IMR-90 (cell line): ENCODE data around the gene ARMC5. TPM values are rescaled to one million over a fixed set of nuclear protein-coding genes. Genes with fewer than 3 reads are reported as not detected.

Source experiments
- ATAC-seq: fragments of 200-7000 bp; cut with Tn5 transposase; 2 replicates; pipeline ENCODE4 v1.9.1; 2020; ENCODE audit warnings: low read depth, mild to moderate bottlenecking, moderate library complexity
- BruUV-seq: library from RNA; stranded (reverse); fragments of 400-500 nt; replicated peaks from 2 replicates; lab custom pipeline; 2021; lab: Mats Ljungman, UMichigan
- CTCF ChIA-PET: fragments of 300-600 bp; formaldehyde crosslinking; extraction: SDS; loops from one replicate; lab custom pipeline; 2021; ENCODE audit warnings: antibody characterized with exemption; lab: Yijun Ruan, JAX
- POLR2A ChIA-PET: fragments of 300-600 bp; sonication (Branson Sonifier 250); formaldehyde crosslinking; loops from one replicate; lab custom pipeline; 2022; ENCODE audit warnings: antibody characterized with exemption; ENCODE audit not compliant: unreplicated experiment; lab: Charles Lee
- DNase-seq: peaks from one replicate; pipeline ENCODE4 v3.0.0; 2013
- H2AFZ ChIP-seq: replicated peaks from 2 replicates; pipeline ENCODE3; 2013; ENCODE audit warnings: low read length, mild to moderate bottlenecking; ENCODE audit not compliant: poor library complexity
- H2AK5ac ChIP-seq: 2 replicates; pipeline ENCODE4 v1.6.1; 2013; ENCODE audit warnings: low read depth, low read length, inconsistent platforms
- H2AK9ac ChIP-seq: replicated peaks from 2 replicates; pipeline ENCODE3; 2013; ENCODE audit warnings: mild to moderate bottlenecking, low read depth, low read length, moderate library complexity; ENCODE audit not compliant: poor library complexity
- H2BK120ac ChIP-seq: 2 replicates; pipeline ENCODE4 v1.6.1; 2013; ENCODE audit warnings: low read depth, low read length, inconsistent platforms
- H2BK15ac ChIP-seq: 3 replicates; pipeline ENCODE4 v1.6.1; 2013; ENCODE audit warnings: low read depth, low read length, inconsistent platforms
- H2BK20ac ChIP-seq: 2 replicates; pipeline ENCODE4 v1.6.1; 2013; ENCODE audit warnings: low read depth, mild to moderate bottlenecking, inconsistent platforms, low read length, moderate library complexity
- H2BK5ac ChIP-seq: 2 replicates; pipeline ENCODE4 v1.6.1; 2013; ENCODE audit warnings: mild to moderate bottlenecking, low read depth, low read length, inconsistent platforms; ENCODE audit not compliant: poor library complexity, severe bottlenecking
- H3K14ac ChIP-seq: replicated peaks from 2 replicates; pipeline ENCODE4 v1.6.1; 2013; ENCODE audit warnings: low read depth, low read length, inconsistent platforms
- H3K18ac ChIP-seq: 2 replicates; pipeline ENCODE4 v1.6.1; 2013; ENCODE audit warnings: low read depth, low read length, control low read depth
- H3K23ac ChIP-seq: 2 replicates; pipeline ENCODE4 v1.6.1; 2013; ENCODE audit warnings: low read depth, low read length, inconsistent platforms
- H3K27ac ChIP-seq: 2 replicates; pipeline ENCODE4 v1.5.1; 2013; ENCODE audit warnings: mild to moderate bottlenecking, control low read depth, low read length; ENCODE audit not compliant: insufficient read depth
- H3K27me3 ChIP-seq: 2 replicates; pipeline ENCODE4 v1.6.1; 2013; ENCODE audit warnings: low read length; ENCODE audit not compliant: control insufficient read depth, insufficient read depth
- H3K36me3 ChIP-seq: 2 replicates; pipeline ENCODE4 v1.6.1; 2013; ENCODE audit warnings: low read length, mixed read lengths; ENCODE audit not compliant: control insufficient read depth, insufficient read depth
- H3K4ac ChIP-seq: 2 replicates; pipeline ENCODE4 v1.6.1; 2013; ENCODE audit warnings: low read depth, low read length, inconsistent platforms
- H3K4me1 ChIP-seq: 2 replicates; pipeline ENCODE4 v1.6.1; 2013; ENCODE audit warnings: low read length, mixed read lengths; ENCODE audit not compliant: control insufficient read depth, insufficient read depth
- H3K4me2 ChIP-seq: 2 replicates; pipeline ENCODE4 v1.6.1; 2013; ENCODE audit warnings: low read depth, mild to moderate bottlenecking, control low read depth, low read length, moderate library complexity
- H3K4me3 ChIP-seq: 2 replicates; pipeline ENCODE4 v1.5.1; 2013; ENCODE audit warnings: low read depth, mild to moderate bottlenecking, control low read depth, low read length, moderate library complexity; ENCODE audit not compliant: insufficient read depth
- H3K56ac ChIP-seq: 2 replicates; pipeline ENCODE4 v1.6.1; 2013; ENCODE audit warnings: low read length, inconsistent platforms; ENCODE audit not compliant: insufficient read depth; ENCODE audit errors: extremely low read depth
- H3K79me1 ChIP-seq, 2 experiments: 2 replicates each; pipeline ENCODE4 v1.6.1; 2013; ENCODE audit warnings: low read length in 2 of 2, inconsistent platforms in 1 of 2, low read depth in 1 of 2
- H3K9ac ChIP-seq: 2 replicates; pipeline ENCODE4 v1.6.1; 2013; ENCODE audit warnings: low read depth, low read length, control low read depth
- H3K9me1 ChIP-seq: 2 replicates; pipeline ENCODE4 v1.6.1; 2013; ENCODE audit warnings: low read length, inconsistent platforms; ENCODE audit not compliant: insufficient read depth
- H3K9me3 ChIP-seq: 2 replicates; pipeline ENCODE4 v1.6.1; 2013; ENCODE audit warnings: low read length; ENCODE audit not compliant: control insufficient read depth, insufficient read depth
- H4K20me1 ChIP-seq: 2 replicates; pipeline ENCODE4 v1.6.1; 2013; ENCODE audit warnings: low read length, inconsistent platforms; ENCODE audit not compliant: insufficient read depth
- H4K5ac ChIP-seq: 2 replicates; pipeline ENCODE4 v1.6.1; 2013; ENCODE audit warnings: mild to moderate bottlenecking, low read depth, low read length, control low read depth
- H4K8ac ChIP-seq, 2 experiments: 2 replicates each; pipeline ENCODE4 v1.6.1; 2013; ENCODE audit warnings: low read depth in 2 of 2, low read length in 2 of 2, control low read depth in 1 of 2, inconsistent platforms in 1 of 2
- H4K91ac ChIP-seq: 2 replicates; pipeline ENCODE4 v1.6.1; 2013; ENCODE audit warnings: low read depth, low read length, inconsistent platforms; ENCODE audit not compliant: insufficient read depth
- BHLHE40 ChIP-seq: fragments of 150-350 bp; IDR thresholded peaks from 2 replicates; pipeline ENCODE4 v1.6.1; 2016; ENCODE audit warnings: mild to moderate bottlenecking, low read depth, low read length
- CEBPB ChIP-seq: IDR thresholded peaks from 2 replicates; pipeline ENCODE4 v1.6.1; 2012; ENCODE audit warnings: low read depth, low read length, improper control_type of control experiment
- MAFK ChIP-seq: IDR thresholded peaks from 2 replicates; pipeline ENCODE4 v1.6.1; 2012; ENCODE audit warnings: low read depth, low read length, improper control_type of control experiment
- MAZ ChIP-seq: IDR thresholded peaks from 2 replicates; pipeline ENCODE4 v1.6.1; 2012; ENCODE audit warnings: low read depth, mild to moderate bottlenecking, low read length, improper control_type of control experiment, moderate library complexity, borderline replicate concordance
- MXI1 ChIP-seq: IDR thresholded peaks from 2 replicates; pipeline ENCODE4 v1.6.1; 2012; ENCODE audit warnings: low read depth, mild to moderate bottlenecking, low read length, moderate library complexity, borderline replicate concordance
- NFE2L2 ChIP-seq: fragments of 150-350 bp; IDR thresholded peaks from 2 replicates; pipeline ENCODE4 v1.6.1; 2016; ENCODE audit warnings: low read depth, mild to moderate bottlenecking, low read length
- POLR2A ChIP-seq: IDR thresholded peaks from 2 replicates; pipeline ENCODE4 v1.6.1; 2012; ENCODE audit warnings: mild to moderate bottlenecking, low read depth, low read length
- RAD21 ChIP-seq: IDR thresholded peaks from 2 replicates; pipeline ENCODE4 v1.6.1; 2012; ENCODE audit warnings: low read length, improper control_type of control experiment
- RCOR1 ChIP-seq: IDR thresholded peaks from 2 replicates; pipeline ENCODE4 v1.6.1; 2012; ENCODE audit warnings: mild to moderate bottlenecking, low read length, improper control_type of control experiment; ENCODE audit not compliant: insufficient replicate concordance
- SMC3 ChIP-seq: fragments of 150-350 bp; IDR thresholded peaks from 2 replicates; pipeline ENCODE4 v1.6.1; 2016; ENCODE audit warnings: low read depth, mild to moderate bottlenecking, antibody characterized with exemption, low read length, moderate library complexity
- WGBS, 2 experiments: methylation state at CpG; one replicate each; pipeline versions ENCODE4 v1.1.5 to v1.1.7; 2013; ENCODE audit warnings: missing lambda C conversion rate in 2 of 2; ENCODE audit not compliant: insufficient read length in 1 of 2; ENCODE audit errors: extremely low coverage in 2 of 2; 5-methylcytosine and 5-hydroxymethylcytosine counted together
- dilution Hi-C: fragments of 300-500 bp; cut with HindIII; formaldehyde crosslinking; loops from one replicate; pipeline ENCODE4 v1.14.3; 2018; ENCODE audit warnings: low sequenced_read_pairs; ENCODE audit not compliant: unreplicated experiment
- in situ Hi-C: fragments of 300-500 bp; cut with MboI; formaldehyde crosslinking; loops from 3 replicates; pipeline ENCODE4 v1.14.3; 2019; ENCODE audit warnings: low sequenced_read_pairs, inconsistent platforms, mixed read lengths
- intact Hi-C: fragments of 100-400 bp; cut with micrococcal nuclease; formaldehyde crosslinking; loops from 2 replicates; pipeline ENCODE4 v1.10.0; 2022
- polyA plus RNA-seq, 3 experiments: library from polyadenylated mRNA; depleted of rRNA; stranded (reverse); fragments of >200 nt; gene quantifications; 2 replicates each; pipeline ENCODE4 v1.2.3, GENCODE V29; 2012; ENCODE audit warnings: low replicate concordance in 1 of 3
- total RNA-seq: library from RNA; depleted of rRNA; stranded (reverse); fragments of >200 nt; gene quantifications from 2 replicates; pipeline ENCODE4 v1.2.3, GENCODE V29; 2012
- TF ChIP-seq, protein P1 (sequence below): fragments of 150-350 bp; IDR thresholded peaks from 2 replicates; pipeline ENCODE4 v1.6.1; 2016; ENCODE audit warnings: low read depth, mild to moderate bottlenecking, low read length, moderate library complexity, borderline replicate concordance
- TF ChIP-seq, protein P2 (sequence below): fragments of 150-350 bp; IDR thresholded peaks from 2 replicates; pipeline ENCODE4 v1.6.1; 2017; ENCODE audit warnings: mild to moderate bottlenecking, antibody characterized with exemption, low read length, low read depth
- TF ChIP-seq, protein P3 (sequence below): conservative IDR thresholded peaks from 2 replicates; pipeline ENCODE4 v1.5.1; 2012; ENCODE audit warnings: mild to moderate bottlenecking, low read depth, low read length, improper control_type of control experiment

Gene ARMC5
- total and polyA plus RNA-seq, 2 of the 4 experiments (the other 2 are of a cell fraction) = 2.3 to 7.5 TPM

DNA sequence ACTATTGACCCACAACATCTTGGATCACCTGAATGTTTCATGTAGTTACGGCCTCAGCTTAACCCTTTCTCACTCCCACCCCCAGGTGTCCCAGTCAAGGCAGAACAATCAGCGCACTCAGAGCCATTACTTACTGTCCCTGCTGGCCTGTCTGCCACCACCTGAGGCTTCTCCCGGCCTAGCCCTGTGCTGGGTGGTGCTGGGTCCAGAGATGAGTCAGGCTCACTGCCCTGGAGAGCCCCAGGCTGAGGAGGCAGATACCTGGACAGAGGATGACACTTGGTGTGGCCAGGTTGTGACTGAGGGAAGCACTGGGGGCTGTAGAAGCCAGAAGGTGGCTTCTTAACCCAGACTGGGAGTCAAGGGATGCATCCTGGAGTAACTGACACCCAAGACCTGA lies 19.7 kb downstream of the ARMC5 start (continued):
- TF ChIP-seq MXI1 (no peak), BHLHE40 (no peak), RCOR1 (no peak)
- TF ChIP-seq, protein P1, sequence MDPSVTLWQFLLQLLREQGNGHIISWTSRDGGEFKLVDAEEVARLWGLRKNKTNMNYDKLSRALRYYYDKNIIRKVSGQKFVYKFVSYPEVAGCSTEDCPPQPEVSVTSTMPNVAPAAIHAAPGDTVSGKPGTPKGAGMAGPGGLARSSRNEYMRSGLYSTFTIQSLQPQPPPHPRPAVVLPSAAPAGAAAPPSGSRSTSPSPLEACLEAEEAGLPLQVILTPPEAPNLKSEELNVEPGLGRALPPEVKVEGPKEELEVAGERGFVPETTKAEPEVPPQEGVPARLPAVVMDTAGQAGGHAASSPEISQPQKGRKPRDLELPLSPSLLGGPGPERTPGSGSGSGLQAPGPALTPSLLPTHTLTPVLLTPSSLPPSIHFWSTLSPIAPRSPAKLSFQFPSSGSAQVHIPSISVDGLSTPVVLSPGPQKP = no peak

- no peaks in the 10 kb centered on the region for H3K4me1 ChIP-seq
- dilution Hi-C loops (no loop called here), in situ Hi-C loops (no loop called here), intact Hi-C loops (no loop called here)
- H4K20me1 ChIP-seq = peaks cover 44% of the 10 kb centered on the region
- no peak overlapping the region for H2BK15ac ChIP-seq
- no peak overlapping the region for H4K91ac ChIP-seq
- H2BK20ac ChIP-seq = no peak overlapping the region
- H3K18ac ChIP-seq = no peak overlapping the region
- DNase-seq (no peak), ATAC-seq (no peak)
- H3K4me3 ChIP-seq = no peak overlapping the region
- no peak overlapping the region for H2AK5ac ChIP-seq
- BruUV-seq = no TSS peak
- H3K79me1 ChIP-seq = peaks cover 7 to 31% of the 10 kb centered on the region in 2 experiments; a peak in 3 of 4 replicates
- WGBS, 2 experiments = 83% methylated on average over 1 of the region's 9 CpGs; no CpG with 5 or more reads in 1 of the 2 experiments
- no peak overlapping the region for H2BK5ac ChIP-seq
- POLR2A ChIA-PET = no interaction called here
- no peak overlapping the region for H2AK9ac ChIP-seq
- no peak overlapping the region for H3K56ac ChIP-seq
- H3K9me3 ChIP-seq = no peaks in the 10 kb centered on the region
- no peak overlapping the region for H4K5ac ChIP-seq
- no peak overlapping the region for H3K14ac ChIP-seq
- H3K4me2 ChIP-seq = no peak overlapping the region
- H2BK120ac ChIP-seq = no peak overlapping the region
- CTCF ChIA-PET = no interaction called here
- H3K27ac ChIP-seq = no peak overlapping the region
- no peak for TF ChIP-seq POLR2A
- no peak for TF ChIP-seq BHLHE40
- no peak for TF ChIP-seq MAFK
- TF ChIP-seq CEBPB = no peak
- TF ChIP-seq NFE2L2 = no peak
- TF ChIP-seq, protein P2, sequence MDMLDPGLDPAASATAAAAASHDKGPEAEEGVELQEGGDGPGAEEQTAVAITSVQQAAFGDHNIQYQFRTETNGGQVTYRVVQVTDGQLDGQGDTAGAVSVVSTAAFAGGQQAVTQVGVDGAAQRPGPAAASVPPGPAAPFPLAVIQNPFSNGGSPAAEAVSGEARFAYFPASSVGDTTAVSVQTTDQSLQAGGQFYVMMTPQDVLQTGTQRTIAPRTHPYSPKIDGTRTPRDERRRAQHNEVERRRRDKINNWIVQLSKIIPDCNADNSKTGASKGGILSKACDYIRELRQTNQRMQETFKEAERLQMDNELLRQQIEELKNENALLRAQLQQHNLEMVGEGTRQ = no peak
- TF ChIP-seq, protein P3, sequence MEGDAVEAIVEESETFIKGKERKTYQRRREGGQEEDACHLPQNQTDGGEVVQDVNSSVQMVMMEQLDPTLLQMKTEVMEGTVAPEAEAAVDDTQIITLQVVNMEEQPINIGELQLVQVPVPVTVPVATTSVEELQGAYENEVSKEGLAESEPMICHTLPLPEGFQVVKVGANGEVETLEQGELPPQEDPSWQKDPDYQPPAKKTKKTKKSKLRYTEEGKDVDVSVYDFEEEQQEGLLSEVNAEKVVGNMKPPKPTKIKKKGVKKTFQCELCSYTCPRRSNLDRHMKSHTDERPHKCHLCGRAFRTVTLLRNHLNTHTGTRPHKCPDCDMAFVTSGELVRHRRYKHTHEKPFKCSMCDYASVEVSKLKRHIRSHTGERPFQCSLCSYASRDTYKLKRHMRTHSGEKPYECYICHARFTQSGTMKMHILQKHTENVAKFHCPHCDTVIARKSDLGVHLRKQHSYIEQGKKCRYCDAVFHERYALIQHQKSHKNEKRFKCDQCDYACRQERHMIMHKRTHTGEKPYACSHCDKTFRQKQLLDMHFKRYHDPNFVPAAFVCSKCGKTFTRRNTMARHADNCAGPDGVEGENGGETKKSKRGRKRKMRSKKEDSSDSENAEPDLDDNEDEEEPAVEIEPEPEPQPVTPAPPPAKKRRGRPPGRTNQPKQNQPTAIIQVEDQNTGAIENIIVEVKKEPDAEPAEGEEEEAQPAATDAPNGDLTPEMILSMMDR = no peak
- no peak for TF ChIP-seq MXI1
- TF ChIP-seq RCOR1 = no peak
- TF ChIP-seq MAZ = no peak
- TF ChIP-seq SMC3 = no peak
- TF ChIP-seq RAD21 = no peak
- peaks cover 10% of the 10 kb centered on the region for H3K9me1 ChIP-seq
- no peak overlapping the region for H2AFZ ChIP-seq
- no peak overlapping the region for H3K9ac ChIP-seq
- H3K23ac ChIP-seq = no peak overlapping the region
- no peaks in the 10 kb centered on the region; the same call in 1 of the 2 replicates for H3K27me3 ChIP-seq
- no peak overlapping the region for H4K8ac ChIP-seq
- no peak overlapping the region for H3K4ac ChIP-seq
- H3K36me3 ChIP-seq = peaks cover 39% of the 10 kb centered on the region
Measured at GRCh38 chr16:31479751-31480150, 20.4 kb downstream of the ARMC5 start.
